ENCODE data around the gene IGSF23.

DNA sequence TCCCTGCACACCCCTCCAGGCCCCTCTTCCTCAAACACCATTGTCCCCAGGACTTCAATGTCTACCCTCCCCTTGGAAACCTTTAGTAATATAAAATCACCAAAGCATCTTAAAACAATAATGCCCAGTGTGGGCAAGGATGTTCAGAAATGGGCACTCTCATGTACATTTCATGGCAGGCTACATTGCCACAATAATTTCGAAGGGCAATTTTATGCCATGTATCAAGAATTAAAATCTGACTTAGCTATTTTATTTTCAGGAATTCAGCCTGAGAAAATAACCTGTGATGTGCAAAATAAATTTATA lies 35.8 kb upstream of the IGSF23 start:
- no peak for TF ChIP-seq EZH2phosphoT487 (IDR thresholded peaks at IDR 0.05; ENCODE audit: insufficient read depth, low read depth)
- TF ChIP-seq EZH2 (IDR thresholded peaks at IDR 0.05; ENCODE audit: insufficient read depth, poor library complexity, severe bottlenecking): no peak

Measured in GM23248 (cell line).